D721Med (cell line): ENCODE results near the gene RIPOR2.
"Not testable (repeated sequence)": the region's sequence is repeated elsewhere in the genome, so short reads cannot be mapped to it uniquely, and the experiment has no call there.

ENCODE experiments used
- DNase-seq: peaks from one replicate; pipeline ENCODE4 v3.0.0; 2011; ENCODE audit warnings: low spot score; ENCODE audit not compliant: insufficient read length
- FAIRE-seq: peaks from 2 replicates; lab custom pipeline; 2011; peaks lifted over from hg19 to GRCh38; lab: Jason Lieb, UNC
- TF ChIP-seq, protein P1 (sequence below): IDR thresholded peaks from 2 replicates; pipeline ENCODE4 v1.5.1; 2012; ENCODE audit warnings: mild to moderate bottlenecking, control low read depth; ENCODE audit not compliant: insufficient read depth; ENCODE audit errors: missing control alignments

Gene RIPOR2

DNA sequence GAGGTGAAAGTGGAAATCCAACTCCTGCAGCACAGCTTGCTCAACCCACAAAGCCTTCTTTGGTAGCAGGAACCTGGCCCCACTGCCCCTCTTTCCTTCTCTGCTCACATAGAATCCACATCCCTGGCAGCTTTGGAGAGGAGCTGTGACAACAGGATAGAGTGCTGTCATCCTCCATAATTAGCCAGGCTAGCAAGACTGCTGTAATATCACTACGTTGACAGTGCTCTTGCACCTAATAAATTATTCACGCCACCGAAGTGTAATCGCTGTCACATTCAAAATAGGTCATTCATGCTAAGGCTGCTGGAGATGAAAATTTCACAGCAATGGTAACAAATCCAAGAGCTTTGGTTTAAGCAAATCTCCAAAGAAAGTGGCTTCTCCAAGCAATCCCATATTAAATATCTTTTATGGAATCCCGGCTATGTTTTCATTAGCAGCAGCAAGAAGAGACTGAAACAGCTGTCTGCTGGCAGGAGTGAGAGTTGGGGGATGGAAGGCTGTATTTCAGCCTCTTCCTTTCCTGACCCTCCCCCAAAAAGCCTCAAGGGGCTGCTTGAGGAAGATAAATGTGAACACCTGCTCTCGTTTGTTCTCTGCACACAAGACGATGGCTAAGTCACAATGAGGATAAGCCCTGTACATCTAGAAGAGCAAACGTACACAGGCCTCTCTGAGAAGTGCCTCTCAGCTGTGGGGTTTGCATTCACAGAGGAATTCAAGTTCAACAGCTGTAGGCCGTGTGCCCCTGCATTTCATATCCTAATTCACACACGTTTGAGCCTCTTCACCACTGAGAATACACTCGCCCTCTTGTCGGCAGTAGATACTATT lies 16.5 kb downstream of the RIPOR2 start:
- DNase-seq (no peak), FAIRE-seq (no peak)
- TF ChIP-seq, protein P1, sequence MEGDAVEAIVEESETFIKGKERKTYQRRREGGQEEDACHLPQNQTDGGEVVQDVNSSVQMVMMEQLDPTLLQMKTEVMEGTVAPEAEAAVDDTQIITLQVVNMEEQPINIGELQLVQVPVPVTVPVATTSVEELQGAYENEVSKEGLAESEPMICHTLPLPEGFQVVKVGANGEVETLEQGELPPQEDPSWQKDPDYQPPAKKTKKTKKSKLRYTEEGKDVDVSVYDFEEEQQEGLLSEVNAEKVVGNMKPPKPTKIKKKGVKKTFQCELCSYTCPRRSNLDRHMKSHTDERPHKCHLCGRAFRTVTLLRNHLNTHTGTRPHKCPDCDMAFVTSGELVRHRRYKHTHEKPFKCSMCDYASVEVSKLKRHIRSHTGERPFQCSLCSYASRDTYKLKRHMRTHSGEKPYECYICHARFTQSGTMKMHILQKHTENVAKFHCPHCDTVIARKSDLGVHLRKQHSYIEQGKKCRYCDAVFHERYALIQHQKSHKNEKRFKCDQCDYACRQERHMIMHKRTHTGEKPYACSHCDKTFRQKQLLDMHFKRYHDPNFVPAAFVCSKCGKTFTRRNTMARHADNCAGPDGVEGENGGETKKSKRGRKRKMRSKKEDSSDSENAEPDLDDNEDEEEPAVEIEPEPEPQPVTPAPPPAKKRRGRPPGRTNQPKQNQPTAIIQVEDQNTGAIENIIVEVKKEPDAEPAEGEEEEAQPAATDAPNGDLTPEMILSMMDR = no peak

DNA sequence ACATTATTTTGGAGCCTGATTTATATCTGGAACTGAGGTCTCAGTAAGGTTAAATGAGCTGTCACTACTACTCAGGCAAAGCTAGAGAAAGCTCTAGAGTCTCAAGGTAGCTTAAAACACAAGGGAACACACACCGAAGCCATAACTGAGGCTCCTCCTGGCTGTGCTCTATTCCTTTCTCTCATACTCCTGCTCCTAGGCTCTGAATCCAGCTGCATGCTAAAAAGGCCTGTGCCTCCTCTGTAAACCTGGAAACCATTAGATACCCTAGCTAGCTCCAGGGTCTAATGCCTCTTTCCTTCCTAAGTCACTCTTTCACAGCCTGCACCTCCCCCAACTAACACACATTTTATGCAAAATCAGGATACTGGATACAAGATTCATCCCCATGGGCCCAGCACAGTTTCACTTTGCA lies 17.1 kb downstream of the RIPOR2 start:
- TF ChIP-seq, protein P1 = no peak
- DNase-seq (no peak), FAIRE-seq (no peak)

DNA sequence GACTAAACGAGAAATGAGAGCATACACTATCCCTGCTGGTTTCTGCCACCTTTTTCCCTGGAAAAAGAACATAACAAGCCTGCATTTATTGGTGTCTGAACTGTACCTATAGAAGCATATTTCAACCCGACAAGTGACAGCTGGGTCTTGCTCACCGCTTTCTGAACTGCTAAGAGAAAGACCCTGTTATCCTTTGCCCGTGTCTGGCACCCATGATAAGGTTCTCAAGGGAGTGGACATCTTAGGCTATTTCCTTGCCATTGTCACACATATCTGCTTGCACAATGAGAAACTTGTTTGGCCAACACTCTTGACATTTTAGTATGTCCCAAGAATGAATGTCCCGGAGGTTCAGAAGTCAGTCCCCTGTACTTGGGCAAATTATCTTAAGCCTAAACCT lies 19.3 kb downstream of the RIPOR2 start:
- DNase-seq = no peak
- no peak for FAIRE-seq
- TF ChIP-seq, protein P1 = no peak

DNA sequence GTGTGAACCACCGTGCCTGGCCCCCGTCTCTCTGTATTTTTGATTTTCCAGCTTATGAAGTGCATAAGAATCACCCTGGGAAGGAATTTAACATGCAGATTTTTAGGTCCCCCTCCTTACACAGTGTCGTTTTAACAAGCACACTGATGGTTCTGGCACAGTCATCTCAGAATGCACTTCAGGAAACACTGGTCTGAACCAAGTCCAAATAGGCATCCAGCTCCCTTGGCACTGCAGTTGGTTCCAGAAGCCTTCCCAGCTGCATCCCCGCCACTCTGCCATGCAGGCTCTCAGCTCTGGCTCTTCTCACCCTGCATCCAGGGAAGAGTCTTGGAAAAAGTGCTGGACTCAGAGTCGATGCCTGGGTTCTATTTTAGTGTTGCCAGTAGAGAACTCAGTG lies 20.1 kb downstream of the RIPOR2 start:
- FAIRE-seq = no peak
- TF ChIP-seq, protein P1 = no peak

DNA sequence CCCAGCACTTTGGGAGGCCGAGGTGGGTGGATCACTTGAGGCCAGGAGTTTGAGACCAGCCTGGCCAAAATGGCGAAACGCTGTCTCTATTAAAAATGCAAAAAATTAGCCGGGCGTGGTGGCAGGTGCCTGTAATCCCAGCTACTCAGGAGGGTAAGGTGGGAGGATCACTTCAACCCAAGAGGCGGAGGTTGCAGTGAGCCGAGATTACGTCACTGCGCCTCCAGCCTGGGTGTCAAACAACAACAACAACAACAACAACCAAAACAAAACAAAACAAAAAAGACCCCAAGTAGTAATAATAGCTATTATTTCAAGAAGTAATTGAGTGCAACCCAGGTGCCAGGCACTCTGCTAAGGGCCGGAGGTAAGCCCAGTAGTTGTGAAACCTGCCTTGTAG lies 21.7 kb downstream of the RIPOR2 start:
- not testable (repeated sequence) for FAIRE-seq, DNase-seq

More for the DNA sequence above, 20.1 kb downstream of the RIPOR2 start:
- no peak for DNase-seq

DNA sequence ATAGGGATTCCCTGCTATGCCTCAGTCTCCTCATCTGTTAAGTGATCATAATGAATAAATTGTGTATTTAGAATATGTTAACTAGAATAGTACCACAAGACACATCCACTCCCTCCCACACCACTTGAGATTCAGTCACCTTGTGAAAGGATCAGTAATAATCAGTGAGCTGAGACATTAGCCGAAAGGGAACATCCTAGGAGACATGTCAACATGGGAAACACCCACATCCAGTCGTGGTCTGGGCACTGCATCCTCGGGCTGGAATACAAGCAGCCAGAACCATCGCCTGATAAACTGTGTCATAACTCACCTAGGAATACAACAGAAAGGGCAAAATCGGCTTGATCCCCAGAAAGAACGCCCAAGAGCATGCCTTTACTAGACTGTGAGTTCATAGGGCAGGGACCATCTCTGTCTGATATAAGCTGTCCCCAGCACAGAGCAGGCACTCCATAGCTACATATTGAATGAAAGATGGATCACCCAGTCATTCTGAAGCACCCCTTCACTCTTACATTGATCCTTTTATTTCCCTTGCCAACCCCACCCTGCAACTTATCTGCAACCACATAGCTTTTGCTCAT lies 23.9 kb downstream of the RIPOR2 start:
- TF ChIP-seq, protein P1 = no peak
- no peak for FAIRE-seq
- no peak for DNase-seq

DNA sequence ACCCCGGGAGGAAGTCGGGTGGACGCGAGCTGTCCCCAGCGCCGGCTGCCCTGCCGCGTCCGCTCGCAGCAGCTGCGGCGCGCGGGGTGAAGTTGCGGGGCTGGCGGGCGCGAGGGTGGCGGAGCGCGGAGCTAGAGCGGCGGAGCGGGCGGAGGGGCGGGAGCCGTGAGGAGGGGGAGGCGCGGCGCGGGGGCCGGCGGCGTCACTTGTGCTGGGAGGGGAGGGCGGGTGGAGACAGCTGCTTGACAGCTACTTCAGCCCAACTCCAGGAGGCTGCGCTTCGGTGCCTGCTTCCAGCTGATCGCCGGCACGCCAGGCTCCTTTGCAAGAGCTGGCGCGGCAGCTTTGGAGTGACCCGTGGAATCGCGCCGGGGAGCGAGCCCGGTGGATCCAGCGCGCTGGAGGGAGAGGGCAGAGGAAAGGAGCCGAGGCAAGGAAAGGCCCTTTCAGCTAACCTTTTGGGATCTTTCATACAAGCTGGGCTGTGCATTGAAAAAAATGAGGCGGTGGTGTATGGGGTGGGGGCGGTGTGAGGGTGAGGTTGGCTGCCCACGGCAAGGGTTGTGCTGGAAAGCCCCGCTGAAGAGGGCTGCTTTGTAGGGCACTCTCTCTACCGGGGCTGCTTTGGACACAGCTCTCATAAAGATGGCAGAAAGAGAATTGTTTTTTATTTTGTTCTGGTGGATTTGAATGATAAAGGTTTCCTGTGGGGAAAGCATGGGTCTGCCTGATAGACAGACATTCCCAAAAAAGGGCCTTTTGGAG lies 24.6 kb downstream of the RIPOR2 start:
- no peak for DNase-seq
- FAIRE-seq = no peak
- TF ChIP-seq, protein P1 = no peak
